ENCODE data around the gene ZSWIM4. TPM values are rescaled to one million over a fixed set of nuclear protein-coding genes. Genes with fewer than 3 reads are reported as not detected.

ZSWIM4 gene
- total RNA-seq, 1 experiment from 2014 or later: 9.8 TPM

- TF ChIP-seq CTCF (conservative IDR thresholded peaks at IDR 0.05; ENCODE audit: low read depth, low read length) (no peak), EZH2 (IDR thresholded peaks at IDR 0.05; ENCODE audit: borderline replicate concordance, low read depth, low read length, poor library complexity, severe bottlenecking) (no peak)
- no TSS peak for BruUV-seq (replicated peaks)
- POLR2A ChIA-PET (ENCODE audit: low non-redundant PET): no interaction called here
- DNase-seq (ENCODE audit: low spot score): no peak
- peaks cover 18% of the 10 kb centered on the region for H3K4me1 ChIP-seq (ENCODE audit: insufficient read depth, low read length, poor library complexity, severe bottlenecking)
- no peaks in the 10 kb centered on the region for H3K36me3 ChIP-seq (ENCODE audit: insufficient read depth, low read length, poor library complexity, severe bottlenecking)
- H3K27me3 ChIP-seq (replicated peaks; ENCODE audit: insufficient read depth, low read depth, low read length, poor library complexity): no peaks in the 10 kb centered on the region
- CTCF ChIA-PET: no interaction called here
- intact Hi-C loops (cut with micrococcal nuclease; ENCODE audit: unreplicated experiment): no loop called here
- peak overlapping the region; percentile 73 for H3K4me3 ChIP-seq (ENCODE audit: low read depth, low read length, poor library complexity, severe bottlenecking)
- peak overlapping the region; percentile 78 for H3K27ac ChIP-seq (ENCODE audit: low read depth, low read length, poor library complexity, severe bottlenecking)
- H3K9me3 ChIP-seq (ENCODE audit: low read depth, low read length, poor library complexity, severe bottlenecking): no peaks in the 10 kb centered on the region
Observed at GRCh38 chr19:13864667-13865570, 69.7 kb downstream of the ZSWIM4 start.

- Histone ChIP-seq H3K4me1 (ENCODE audit: insufficient read depth, low read length, poor library complexity, severe bottlenecking) (peaks cover 17% of the 10 kb centered on the region), H3K4me3 (ENCODE audit: low read depth, low read length, poor library complexity, severe bottlenecking) (peak overlapping the region; percentile 73), H3K9me3 (ENCODE audit: low read depth, low read length, poor library complexity, severe bottlenecking) (no peaks in the 10 kb centered on the region), H3K27ac (ENCODE audit: low read depth, low read length, poor library complexity, severe bottlenecking) (peak overlapping the region; percentile 78), H3K36me3 (ENCODE audit: insufficient read depth, low read length, poor library complexity, severe bottlenecking) (no peaks in the 10 kb centered on the region), H3K27me3 (replicated peaks; ENCODE audit: insufficient read depth, low read depth, low read length, poor library complexity) (no peaks in the 10 kb centered on the region)
- ChIA-PET CTCF (no interaction called here), POLR2A (ENCODE audit: low non-redundant PET) (interaction anchor here (0.6 kb wide), 1 partner anchor 118 kb away, joined by 6 read pairs; no protein-coding TSS in a partner anchor)
- intact Hi-C loops (cut with micrococcal nuclease; ENCODE audit: unreplicated experiment): no loop called here
- DNase-seq (ENCODE audit: low spot score): no peak
- TF ChIP-seq EZH2 (IDR thresholded peaks at IDR 0.05; ENCODE audit: borderline replicate concordance, low read depth, low read length, poor library complexity, severe bottlenecking) (no peak), CTCF (conservative IDR thresholded peaks at IDR 0.05; ENCODE audit: low read depth, low read length) (no peak)
- BruUV-seq (replicated peaks): no TSS peak
Observed at GRCh38 chr19:13865571-13866462, 70.6 kb downstream of the ZSWIM4 start.

GRCh38 chr19:13866463-13867046 is 71.3 kb downstream of the ZSWIM4 start:
- no peak for DNase-seq (ENCODE audit: low spot score)
- CTCF ChIA-PET: no interaction called here
- Histone ChIP-seq H3K27me3 (replicated peaks; ENCODE audit: insufficient read depth, low read depth, low read length, poor library complexity) (no peaks in the 10 kb centered on the region), H3K4me1 (ENCODE audit: insufficient read depth, low read length, poor library complexity, severe bottlenecking) (peaks cover 9% of the 10 kb centered on the region), H3K36me3 (ENCODE audit: insufficient read depth, low read length, poor library complexity, severe bottlenecking) (no peaks in the 10 kb centered on the region), H3K27ac (ENCODE audit: low read depth, low read length, poor library complexity, severe bottlenecking) (peak overlapping the region; percentile 78), H3K4me3 (ENCODE audit: low read depth, low read length, poor library complexity, severe bottlenecking) (peak overlapping the region; percentile 73), H3K9me3 (ENCODE audit: low read depth, low read length, poor library complexity, severe bottlenecking) (no peaks in the 10 kb centered on the region)
- POLR2A ChIA-PET (ENCODE audit: low non-redundant PET): no interaction called here
- TSS peak; percentile 29 for BruUV-seq (replicated peaks)
- intact Hi-C loops (cut with micrococcal nuclease; ENCODE audit: unreplicated experiment): no loop called here
- TF ChIP-seq EZH2 (IDR thresholded peaks at IDR 0.05; ENCODE audit: borderline replicate concordance, low read depth, low read length, poor library complexity, severe bottlenecking) (no peak), CTCF (conservative IDR thresholded peaks at IDR 0.05; ENCODE audit: low read depth, low read length) (no peak)
